Esophagus muscularis mucosa (tissue), 4 donors: Measurements from ENCODE around the gene NPFF. TPM values are rescaled to one million over a fixed set of nuclear protein-coding genes. Genes with fewer than 3 reads are reported as not detected.

Source experiments
- DNase-seq: peaks from one replicate; pipeline ENCODE4 v3.0.0-alpha.2; 2017; ENCODE audit errors: extremely low spot score
- H3K27ac ChIP-seq, 4 donors: fragments of 200-600 bp; sonication (generic); replicated peaks in 1 of 4; 1 replicate in 3 of 4; 2 replicates in 1 of 4; pipeline ENCODE4 v1.5.1; 2016 to 2019; ENCODE audit warnings: mild to moderate bottlenecking in 1 of 4
- H3K27me3 ChIP-seq, 4 donors: fragments of 200-600 bp; sonication (generic); one replicate each; pipeline versions ENCODE4 v1.5.1 to v1.6.0; 2016 to 2019
- H3K36me3 ChIP-seq, 4 donors: fragments of 200-600 bp; sonication (generic); one replicate each; pipeline ENCODE4 v1.5.1; 2016 to 2019
- H3K4me1 ChIP-seq, 4 donors: fragments of 200-600 bp; sonication (generic); one replicate each; pipeline ENCODE4 v1.5.1; 2016 to 2019
- H3K4me3 ChIP-seq, 4 donors: fragments of 200-600 bp; sonication (generic); 1 replicate in 2 of 4; 2 replicates in 2 of 4; pipeline ENCODE4 v1.5.1; 2016 to 2019; ENCODE audit warnings: mild to moderate bottlenecking in 4 of 4, moderate library complexity in 1 of 4
- H3K9me3 ChIP-seq, 4 donors: fragments of 200-600 bp; sonication (generic); 1 replicate in 3 of 4; 2 replicates in 1 of 4; pipeline ENCODE4 v1.5.1; 2016 to 2019
- EP300 ChIP-seq: sonication (generic); formaldehyde crosslinking; IDR thresholded peaks from one replicate; pipeline ENCODE4 v1.6.1; 2017; ENCODE audit warnings: antibody characterized with exemption
- POLR2A ChIP-seq: fragments of 450-650 bp; IDR thresholded peaks from one replicate; pipeline ENCODE4 v1.6.1; 2017; ENCODE audit warnings: antibody characterized with exemption, moderate library complexity, mild to moderate bottlenecking, low read depth
- POLR2AphosphoS5 ChIP-seq, 2 donors: sonication (generic); formaldehyde crosslinking; IDR thresholded peaks; one replicate each; pipeline ENCODE4 v1.6.1; 2017; ENCODE audit warnings: antibody characterized with exemption in 2 of 2
- WGBS: methylation state at CpG from one replicate; pipeline ENCODE4 v1.1.5; 2018; 5-methylcytosine and 5-hydroxymethylcytosine counted together
- intact Hi-C: fragments of 100-400 bp; cut with DNase I; formaldehyde crosslinking; loops from one replicate; pipeline ENCODE4 v1.15.1; 2023
- total RNA-seq, 4 donors: library from RNA; depleted of rRNA; stranded (reverse); fragments of >200 nt; gene quantifications; one replicate each; pipeline versions ENCODE4 v1.1.0 to v1.2.1, GENCODE V29; 2016
- TF ChIP-seq, protein P1 (sequence below), 3 experiments: fragments of 200-600 bp in 2 of 3; fragments of 450-650 bp in 1 of 3; sonication (generic) in 2 of 3; IDR thresholded peaks; one replicate each; pipeline ENCODE4 v1.5.1; 2017 to 2019; ENCODE audit warnings: antibody characterized with exemption in 3 of 3, mild to moderate bottlenecking in 2 of 3, moderate library complexity in 1 of 3

The NPFF gene
- total RNA-seq, 4 donors from 2014 or later: not detected

GRCh38 chr12:53523131-53523530 lies 15.8 kb upstream of the NPFF start:
- intact Hi-C loops: no loop called here
- Histone ChIP-seq H3K27me3 (no peaks in the 10 kb centered on the region), H3K4me1 (no peaks in the 10 kb centered on the region), H3K27ac (no peak overlapping the region), H3K9me3 (no peaks in the 10 kb centered on the region), H3K4me3 (no peak overlapping the region), H3K36me3 (peaks cover 61 to 100% (median 98%) of the 10 kb centered on the region in 4 donors)
- no peak for DNase-seq
- 94% methylated on average over 3 of the region's 3 CpGs for WGBS
- TF ChIP-seq, protein P1, sequence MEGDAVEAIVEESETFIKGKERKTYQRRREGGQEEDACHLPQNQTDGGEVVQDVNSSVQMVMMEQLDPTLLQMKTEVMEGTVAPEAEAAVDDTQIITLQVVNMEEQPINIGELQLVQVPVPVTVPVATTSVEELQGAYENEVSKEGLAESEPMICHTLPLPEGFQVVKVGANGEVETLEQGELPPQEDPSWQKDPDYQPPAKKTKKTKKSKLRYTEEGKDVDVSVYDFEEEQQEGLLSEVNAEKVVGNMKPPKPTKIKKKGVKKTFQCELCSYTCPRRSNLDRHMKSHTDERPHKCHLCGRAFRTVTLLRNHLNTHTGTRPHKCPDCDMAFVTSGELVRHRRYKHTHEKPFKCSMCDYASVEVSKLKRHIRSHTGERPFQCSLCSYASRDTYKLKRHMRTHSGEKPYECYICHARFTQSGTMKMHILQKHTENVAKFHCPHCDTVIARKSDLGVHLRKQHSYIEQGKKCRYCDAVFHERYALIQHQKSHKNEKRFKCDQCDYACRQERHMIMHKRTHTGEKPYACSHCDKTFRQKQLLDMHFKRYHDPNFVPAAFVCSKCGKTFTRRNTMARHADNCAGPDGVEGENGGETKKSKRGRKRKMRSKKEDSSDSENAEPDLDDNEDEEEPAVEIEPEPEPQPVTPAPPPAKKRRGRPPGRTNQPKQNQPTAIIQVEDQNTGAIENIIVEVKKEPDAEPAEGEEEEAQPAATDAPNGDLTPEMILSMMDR (IDR thresholded peaks at IDR 0.05): no peak
- TF ChIP-seq POLR2A (no peak), EP300 (no peak), POLR2AphosphoS5 (IDR thresholded peaks at IDR 0.05) (no peak)

DNA sequence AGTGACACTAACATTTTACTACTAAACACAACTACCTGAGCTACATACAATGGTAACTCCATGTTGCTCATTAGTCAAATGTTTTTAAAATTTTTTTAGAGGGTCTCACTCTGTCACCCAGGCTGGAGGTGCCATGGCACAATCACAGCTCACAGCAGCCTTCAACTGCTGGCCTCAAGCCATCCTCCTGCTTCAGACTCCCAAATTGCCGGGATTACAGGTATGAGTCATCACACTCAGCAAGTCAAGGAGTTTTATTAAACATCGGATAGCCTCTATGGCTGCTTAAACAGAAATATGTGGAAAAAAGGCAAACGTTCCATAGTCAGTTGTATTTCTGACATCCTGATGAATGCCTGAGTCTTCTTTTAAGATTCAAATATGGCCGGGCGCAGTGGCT lies 11.1 kb upstream of the NPFF start:
- DNase-seq: no peak
- WGBS: 59% methylated on average over 5 of the region's 5 CpGs
- Histone ChIP-seq H3K27ac (no peak overlapping the region), H3K27me3 (no peaks in the 10 kb centered on the region), H3K4me3 (no peak overlapping the region), H3K36me3 (peaks cover 70 to 100% (median 98%) of the 10 kb centered on the region in 4 donors), H3K9me3 (no peaks in the 10 kb centered on the region), H3K4me1 (no peaks in the 10 kb centered on the region)
- intact Hi-C loops: no loop called here
- no peak for TF ChIP-seq EP300
- TF ChIP-seq POLR2AphosphoS5 (IDR thresholded peaks at IDR 0.05): no peak
- no peak for TF ChIP-seq POLR2A
- TF ChIP-seq, protein P1 (IDR thresholded peaks at IDR 0.05): no peak

DNA sequence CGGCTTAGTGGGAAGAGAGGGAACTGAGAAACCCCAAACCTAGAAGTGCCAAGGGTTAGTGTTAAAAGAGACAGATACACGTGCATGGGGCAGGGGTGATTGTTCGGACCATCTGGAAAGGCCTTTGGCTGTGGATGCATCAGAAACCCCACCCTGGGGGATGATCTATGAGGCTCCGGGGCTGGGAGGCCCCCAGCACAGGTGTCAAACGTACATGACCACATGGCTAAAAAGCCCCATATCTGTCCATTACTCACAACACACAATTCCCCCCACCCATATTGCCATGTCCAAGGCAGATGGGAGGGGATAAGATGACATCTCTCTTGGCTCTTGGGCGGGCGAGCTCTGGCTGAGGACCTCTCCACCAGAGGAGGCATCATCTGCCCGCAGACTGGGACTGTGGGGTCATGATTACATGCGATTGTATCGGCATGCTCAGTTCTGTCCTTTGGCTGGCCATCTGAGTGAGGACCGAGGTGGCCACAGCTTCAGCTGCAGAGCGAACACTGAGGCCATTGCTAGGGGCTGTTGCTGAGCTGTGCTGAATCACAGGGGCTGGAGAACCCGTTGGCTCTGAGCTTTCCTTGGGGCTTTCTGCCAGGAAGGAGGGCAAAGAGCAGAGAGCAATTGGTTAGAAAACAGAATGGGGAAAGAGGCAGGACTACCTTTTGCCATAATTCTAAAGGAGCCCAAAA lies 9.6 kb upstream of the NPFF start:
- no peaks in the 10 kb centered on the region for H3K9me3 ChIP-seq
- no peak overlapping the region for H3K4me3 ChIP-seq
- no peaks in the 10 kb centered on the region for H3K27me3 ChIP-seq
- TF ChIP-seq, protein P1 (IDR thresholded peaks at IDR 0.05): no peak
- TF ChIP-seq EP300 (no peak), POLR2A (no peak), POLR2AphosphoS5 (IDR thresholded peaks at IDR 0.05) (no peak)
- intact Hi-C loops: no loop called here
- no peak overlapping the region for H3K27ac ChIP-seq
- 83% methylated on average over 13 of the region's 13 CpGs for WGBS
- peaks cover 69 to 100% (median 98%) of the 10 kb centered on the region in 4 donors for H3K36me3 ChIP-seq
- DNase-seq: no peak
- H3K4me1 ChIP-seq: no peaks in the 10 kb centered on the region

- WGBS: 47% methylated on average over 2 of the region's 2 CpGs
- Histone ChIP-seq H3K27me3 (no peaks in the 10 kb centered on the region), H3K36me3 (peaks cover 66 to 100% (median 98%) of the 10 kb centered on the region in 4 donors), H3K27ac (no peak overlapping the region), H3K4me3 (no peak overlapping the region), H3K9me3 (no peaks in the 10 kb centered on the region), H3K4me1 (no peaks in the 10 kb centered on the region)
- no peak for TF ChIP-seq POLR2A
- TF ChIP-seq, protein P1 (IDR thresholded peaks at IDR 0.05): no peak
- no peak for TF ChIP-seq EP300
- TF ChIP-seq POLR2AphosphoS5 (IDR thresholded peaks at IDR 0.05): no peak
- DNase-seq: no peak
- intact Hi-C loops: no loop called here
These were observed 8.0 kb upstream of the NPFF start for GRCh38 chr12:53515291-53515680.
